Activated CD4-positive, alpha-beta memory T cell treated with anti-CD3 and anti-CD28 coated beads, Interleukin-2, amount 10 ng/mL, durations not matched to agents 7 days and 5 days (primary cell): Measurements from ENCODE around the gene ETV4. TPM values are rescaled to one million over a fixed set of nuclear protein-coding genes. Genes with fewer than 3 reads are reported as not detected.
A peak's percentile ranks its signal among the peaks of the same experiment; 100 is the strongest.

Experiments
- CTCF ChIA-PET: fragments of 350-600 bp; sonication (Branson Sonifier 250); formaldehyde crosslinking; loops from one replicate; lab custom pipeline; 2021; ENCODE audit warnings: antibody characterized with exemption, inconsistent platforms; lab: Charles Lee
- POLR2A ChIA-PET: fragments of 350-600 bp; sonication (Branson Sonifier 250); formaldehyde crosslinking; loops from one replicate; lab custom pipeline; 2021; ENCODE audit warnings: antibody characterized with exemption; lab: Charles Lee
- DNase-seq: peaks from one replicate; pipeline ENCODE4 v3.0.0-alpha.2; 2020
- H3K27ac Mint-ChIP-seq: one replicate; pipeline ENCODE4 v1.8.0; 2021; ENCODE audit warnings: mild to moderate bottlenecking, mixed read lengths
- H3K27me3 Mint-ChIP-seq: one replicate; pipeline ENCODE4 v1.8.0; 2021; ENCODE audit warnings: mixed read lengths
- H3K36me3 Mint-ChIP-seq: one replicate; pipeline ENCODE4 v1.8.0; 2021; ENCODE audit warnings: low read depth, mixed read lengths
- H3K4me1 Mint-ChIP-seq: one replicate; pipeline ENCODE4 v1.8.0; 2021; ENCODE audit warnings: mixed read lengths
- H3K4me3 Mint-ChIP-seq: one replicate; pipeline ENCODE4 v1.8.0; 2021; ENCODE audit warnings: mild to moderate bottlenecking, mixed read lengths
- H3K9me3 Mint-ChIP-seq: one replicate; pipeline ENCODE4 v1.8.0; 2021; ENCODE audit warnings: mixed read lengths
- total RNA-seq, 2 experiments: library from RNA; stranded (reverse); gene quantifications; one replicate each; pipeline ENCODE4 v1.2.3, GENCODE V29; 2021

Gene ETV4
- total RNA-seq, 2 experiments from 2014 or later: 3.6 to 4.0 TPM

DNA sequence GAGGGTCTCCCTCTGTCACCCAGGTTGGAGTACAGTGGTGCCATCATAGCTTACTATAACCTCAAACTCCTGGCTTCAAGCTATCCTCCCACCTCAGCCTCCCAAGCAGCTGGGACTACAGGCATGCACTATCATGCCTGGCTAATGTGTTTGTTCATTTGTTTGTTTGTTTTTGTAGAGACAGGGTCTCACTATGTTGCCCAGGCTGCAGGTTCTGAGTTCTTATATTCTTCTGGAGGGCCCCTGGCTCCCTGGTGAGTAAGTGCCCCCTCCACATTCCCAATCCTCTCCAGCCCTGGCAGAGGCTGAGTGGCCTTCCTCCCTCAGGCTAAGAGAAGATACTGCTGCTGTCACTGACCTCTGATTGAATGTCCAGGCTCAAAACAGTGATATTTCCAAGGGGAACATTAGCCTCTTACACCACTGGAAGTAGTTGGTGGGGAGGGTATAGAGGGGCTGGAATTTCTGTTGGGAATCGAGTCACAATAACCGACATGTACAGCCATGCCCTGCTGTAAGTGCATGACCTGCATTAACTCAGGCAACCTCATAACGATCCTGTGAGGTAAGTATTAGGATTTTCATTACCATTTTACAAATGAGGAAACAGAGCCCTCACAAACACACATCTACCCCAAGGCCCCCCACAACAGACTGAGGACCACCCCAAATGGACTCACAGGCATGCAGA, 2.7 kb upstream of the ETV4 start:
- H3K36me3 Mint-ChIP-seq: no peaks in the 10 kb centered on the region
- ChIA-PET CTCF (no interaction called here), POLR2A (no interaction called here)
- peaks cover 16% of the 10 kb centered on the region for H3K4me1 Mint-ChIP-seq
- H3K27ac Mint-ChIP-seq: no peak overlapping the region
- peaks cover 40% of the 10 kb centered on the region for H3K27me3 Mint-ChIP-seq
- no peak for DNase-seq
- H3K4me3 Mint-ChIP-seq: no peak overlapping the region
- no peaks in the 10 kb centered on the region for H3K9me3 Mint-ChIP-seq

- H3K4me1 Mint-ChIP-seq: peaks cover 16% of the 10 kb centered on the region
- DNase-seq: no peak
- H3K4me3 Mint-ChIP-seq: no peak overlapping the region
- no peaks in the 10 kb centered on the region for H3K9me3 Mint-ChIP-seq
- H3K27ac Mint-ChIP-seq: no peak overlapping the region
- ChIA-PET POLR2A (interaction anchor here (1.1 to 1.4 kb wide), 2 partner anchors 180 to 187 kb away, joined by 3 to 8 read pairs; no protein-coding TSS in a partner anchor), CTCF (interaction anchor here (0.8 to 1.9 kb wide), 3 partner anchors 33 to 126 kb away, joined by 3 to 7 read pairs (median 3); partner anchors contain the start of gene DHX8)
- peaks cover 43% of the 10 kb centered on the region for H3K27me3 Mint-ChIP-seq
- H3K36me3 Mint-ChIP-seq: no peaks in the 10 kb centered on the region
Observed at GRCh38 chr17:43547659-43548256, 1.6 kb upstream of the ETV4 start.

GRCh38 chr17:43547189-43547550, 1.0 kb upstream of the ETV4 start:
- Mint-ChIP-seq H3K27me3 (peaks cover 46% of the 10 kb centered on the region), H3K9me3 (no peaks in the 10 kb centered on the region), H3K36me3 (no peaks in the 10 kb centered on the region), H3K4me1 (peaks cover 16% of the 10 kb centered on the region), H3K4me3 (peak overlapping the region; percentile 75), H3K27ac (no peak overlapping the region)
- no peak for DNase-seq
- ChIA-PET CTCF (interaction anchor here (0.8 to 1.9 kb wide), 4 partner anchors 32 to 219 kb away, joined by 3 to 12 read pairs (median 5); partner anchors contain the start of gene DHX8), POLR2A (interaction anchor here (0.8 to 1.4 kb wide), 3 partner anchors 9 to 186 kb away, joined by 3 to 8 read pairs (median 3); no protein-coding TSS in a partner anchor)

GRCh38 chr17:43545383-43545632, 832 bp downstream of the ETV4 start:
- ChIA-PET POLR2A (interaction anchor here (0.7 kb wide), 1 partner anchor 177 kb away, joined by 3 read pairs; no protein-coding TSS in a partner anchor), CTCF (no interaction called here)
- DNase-seq: peak; percentile 39
- no peaks in the 10 kb centered on the region for H3K36me3 Mint-ChIP-seq
- H3K4me3 Mint-ChIP-seq: peak overlapping the region; percentile 75
- no peak overlapping the region for H3K27ac Mint-ChIP-seq
- peaks cover 43% of the 10 kb centered on the region for H3K27me3 Mint-ChIP-seq
- no peaks in the 10 kb centered on the region for H3K9me3 Mint-ChIP-seq
- peaks cover 16% of the 10 kb centered on the region for H3K4me1 Mint-ChIP-seq

DNA sequence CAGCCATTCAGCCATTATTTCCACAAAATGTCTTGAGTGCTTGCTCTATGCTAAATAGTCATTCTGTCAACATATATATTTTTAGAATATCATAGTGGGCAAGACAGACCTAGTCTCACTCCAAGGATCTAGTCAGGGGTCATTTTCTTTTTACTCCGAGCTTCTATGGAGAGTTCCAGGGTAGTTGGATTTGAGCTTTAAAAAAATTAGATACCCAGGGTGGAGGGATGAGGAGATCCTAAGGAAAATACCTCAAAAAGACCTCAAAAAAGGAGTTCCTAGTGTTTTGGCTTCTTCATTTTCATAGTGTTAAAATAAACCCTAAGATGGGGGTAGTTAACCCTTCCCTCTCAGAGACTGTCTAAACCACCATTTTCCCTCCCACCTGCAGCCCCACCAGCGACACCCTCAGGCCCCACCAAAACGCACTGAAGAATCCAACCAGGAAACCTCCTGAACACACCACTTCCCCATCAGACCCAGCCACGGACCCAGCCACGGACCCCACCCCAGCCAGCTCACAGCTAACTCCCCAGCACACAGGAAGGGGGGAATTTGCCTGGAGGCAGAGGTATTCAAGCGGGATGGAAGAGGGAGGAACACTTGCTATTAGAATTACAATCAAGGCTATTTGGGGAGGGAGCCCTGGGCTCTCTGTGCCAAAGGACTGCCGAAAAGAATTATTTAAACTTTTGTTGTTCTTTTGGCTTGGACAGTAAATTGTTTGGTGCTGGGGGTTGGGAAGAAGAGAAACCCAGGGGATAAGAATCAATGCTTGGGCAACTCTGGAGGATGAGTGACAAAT, 2.2 kb downstream of the ETV4 start:
- H3K36me3 Mint-ChIP-seq: no peaks in the 10 kb centered on the region
- CTCF ChIA-PET: interaction anchor here (0.7 kb wide), 1 partner anchor 161 kb away, joined by 4 read pairs; no protein-coding TSS in a partner anchor
- no peaks in the 10 kb centered on the region for H3K9me3 Mint-ChIP-seq
- DNase-seq: no peak
- peaks cover 16% of the 10 kb centered on the region for H3K4me1 Mint-ChIP-seq
- H3K27me3 Mint-ChIP-seq: peaks cover 35% of the 10 kb centered on the region
- H3K27ac Mint-ChIP-seq: no peak overlapping the region
- peak overlapping the region; percentile 22 for H3K4me3 Mint-ChIP-seq
- POLR2A ChIA-PET: interaction anchor here (1.4 kb wide), 1 partner anchor 13 kb away, joined by 3 read pairs; no protein-coding TSS in a partner anchor

DNA sequence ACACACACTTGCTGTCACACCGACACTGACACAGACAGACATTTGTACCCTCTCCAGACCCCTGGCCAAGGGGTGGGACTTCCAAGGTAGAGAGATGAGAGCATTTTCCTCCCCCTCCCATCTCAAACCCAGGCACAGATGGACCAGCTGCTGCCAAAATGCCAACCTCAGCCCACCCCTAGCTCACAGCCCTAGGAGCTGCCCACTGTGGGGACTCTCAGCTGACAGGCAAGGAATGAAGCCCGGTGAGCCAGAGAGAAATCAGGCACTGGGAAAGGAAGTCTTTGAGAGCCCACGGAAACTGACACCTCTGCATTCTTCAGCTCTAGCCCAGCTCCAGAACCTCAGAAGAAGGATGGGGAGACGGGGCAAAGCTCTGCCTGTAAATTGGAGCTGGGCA, 2.8 kb downstream of the ETV4 start:
- H3K27ac Mint-ChIP-seq: no peak overlapping the region
- H3K36me3 Mint-ChIP-seq: no peaks in the 10 kb centered on the region
- ChIA-PET POLR2A (interaction anchor here (1.4 kb wide), 1 partner anchor 13 kb away, joined by 3 read pairs; no protein-coding TSS in a partner anchor), CTCF (interaction anchor here (0.7 kb wide), 1 partner anchor 162 kb away, joined by 4 read pairs; no protein-coding TSS in a partner anchor)
- peaks cover 35% of the 10 kb centered on the region for H3K27me3 Mint-ChIP-seq
- H3K9me3 Mint-ChIP-seq: no peaks in the 10 kb centered on the region
- no peak for DNase-seq
- H3K4me3 Mint-ChIP-seq: no peak overlapping the region
- peaks cover 16% of the 10 kb centered on the region for H3K4me1 Mint-ChIP-seq

DNA sequence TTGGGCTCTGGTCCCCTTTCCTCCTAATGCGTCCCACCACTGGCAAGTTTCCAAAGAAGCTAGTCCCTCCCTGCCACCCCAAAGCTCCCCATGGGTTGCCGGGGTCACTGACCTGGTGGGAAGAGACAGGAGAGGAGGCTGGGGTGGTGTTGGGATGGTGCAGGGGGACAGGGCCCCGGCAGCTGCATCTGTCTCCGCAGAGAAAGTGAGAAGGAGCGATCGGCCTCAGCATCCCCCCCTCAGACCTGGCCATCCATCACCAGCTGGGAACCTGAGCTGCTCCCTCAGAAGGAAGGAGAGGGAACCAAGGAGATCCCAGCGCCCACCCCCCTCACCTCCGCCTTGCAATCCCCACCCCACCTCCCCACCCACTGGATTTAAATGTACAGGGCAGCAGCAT, 3.3 kb downstream of the ETV4 start:
- no peak overlapping the region for H3K4me3 Mint-ChIP-seq
- CTCF ChIA-PET: no interaction called here
- peaks cover 33% of the 10 kb centered on the region for H3K27me3 Mint-ChIP-seq
- no peaks in the 10 kb centered on the region for H3K36me3 Mint-ChIP-seq
- no peak for DNase-seq
- no peak overlapping the region for H3K27ac Mint-ChIP-seq
- H3K9me3 Mint-ChIP-seq: no peaks in the 10 kb centered on the region
- peaks cover 16% of the 10 kb centered on the region for H3K4me1 Mint-ChIP-seq
- POLR2A ChIA-PET: interaction anchor here (1.4 kb wide), 1 partner anchor 12 kb away, joined by 3 read pairs; no protein-coding TSS in a partner anchor

DNA sequence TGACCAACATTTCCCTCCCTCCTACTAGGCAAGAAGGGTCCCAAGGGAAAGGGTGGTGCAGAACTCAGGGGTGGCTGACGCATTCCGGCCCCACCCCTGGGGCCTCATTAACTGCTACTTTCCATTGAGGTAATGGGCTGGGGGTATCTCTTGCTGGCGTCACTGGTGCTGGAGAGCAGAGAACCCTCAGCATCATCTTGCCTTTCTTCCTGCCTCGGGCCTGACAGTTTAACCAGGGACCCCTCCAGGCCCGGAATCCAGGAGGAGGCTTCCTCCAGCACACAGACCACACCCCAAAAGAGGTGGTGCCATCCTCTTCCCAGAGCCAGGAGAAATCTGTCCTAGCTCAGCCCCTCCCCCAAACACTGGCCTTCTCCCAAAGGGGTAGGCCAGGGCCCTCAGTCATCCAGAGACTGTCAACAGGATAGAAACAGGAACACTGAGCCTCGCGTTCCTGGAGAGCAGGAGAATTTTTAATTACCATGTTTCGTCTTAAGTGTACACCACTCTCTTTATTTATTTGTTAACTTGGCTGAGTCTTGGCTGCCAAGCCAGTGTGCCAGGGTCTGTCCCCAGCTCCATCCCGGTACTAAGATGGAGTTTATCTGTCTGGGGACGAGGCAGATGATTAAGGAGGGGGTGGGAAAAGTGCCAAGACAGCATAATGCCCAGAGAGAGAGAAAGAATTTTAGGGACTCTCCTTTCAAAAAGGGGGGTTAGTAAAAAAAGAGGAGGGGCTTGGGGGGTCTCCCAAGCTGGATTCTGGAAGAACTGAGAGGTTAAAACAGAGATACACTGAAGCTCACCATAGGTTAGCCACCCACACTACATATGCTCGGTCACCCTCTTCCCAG, 5.1 kb downstream of the ETV4 start:
- Mint-ChIP-seq H3K36me3 (no peaks in the 10 kb centered on the region), H3K9me3 (no peaks in the 10 kb centered on the region), H3K4me1 (peaks cover 11% of the 10 kb centered on the region), H3K4me3 (no peak overlapping the region), H3K27ac (no peak overlapping the region), H3K27me3 (peaks cover 26% of the 10 kb centered on the region)
- no peak for DNase-seq
- ChIA-PET CTCF (no interaction called here), POLR2A (interaction anchor here (0.9 kb wide), 1 partner anchor 173 kb away, joined by 5 read pairs; no protein-coding TSS in a partner anchor)

- no peak for DNase-seq
- Mint-ChIP-seq H3K27ac (no peak overlapping the region), H3K27me3 (no peaks in the 10 kb centered on the region), H3K4me3 (no peak overlapping the region), H3K4me1 (peaks cover 7% of the 10 kb centered on the region), H3K36me3 (no peaks in the 10 kb centered on the region), H3K9me3 (no peaks in the 10 kb centered on the region)
- POLR2A ChIA-PET: interaction anchor here (1.0 to 1.5 kb wide), 2 partner anchors 10 to 18 kb away, joined by 3 to 4 read pairs; no protein-coding TSS in a partner anchor
- CTCF ChIA-PET: interaction anchor here (0.6 kb wide), 1 partner anchor 15 kb away, joined by 3 read pairs; no protein-coding TSS in a partner anchor
Observed at GRCh38 chr17:43536236-43536992, 9.7 kb downstream of the ETV4 start.

DNA sequence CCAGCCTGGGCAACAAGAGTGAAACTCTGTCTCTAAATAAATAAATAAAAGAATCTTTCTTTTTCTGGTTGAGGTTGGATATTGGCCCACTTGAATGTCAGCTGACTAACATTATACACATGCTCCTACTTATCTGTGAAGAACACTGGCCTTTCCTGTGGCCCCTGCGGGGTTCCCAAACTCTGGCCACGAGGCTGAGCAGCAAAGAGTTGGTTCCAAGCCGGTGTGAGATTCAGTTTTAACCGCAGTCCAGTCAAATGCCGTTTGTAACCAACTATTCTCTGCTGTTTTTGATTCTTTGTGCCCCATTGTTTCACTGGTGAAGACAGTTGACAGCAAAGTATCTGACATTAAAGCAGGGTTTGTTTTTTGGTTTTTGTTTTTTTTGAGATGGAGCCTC, 11.2 kb downstream of the ETV4 start:
- Mint-ChIP-seq H3K4me3 (no peak overlapping the region), H3K27ac (no peak overlapping the region), H3K36me3 (no peaks in the 10 kb centered on the region), H3K4me1 (peaks cover 7% of the 10 kb centered on the region), H3K9me3 (no peaks in the 10 kb centered on the region), H3K27me3 (no peaks in the 10 kb centered on the region)
- ChIA-PET CTCF (no interaction called here), POLR2A (no interaction called here)
- DNase-seq: no peak

DNA sequence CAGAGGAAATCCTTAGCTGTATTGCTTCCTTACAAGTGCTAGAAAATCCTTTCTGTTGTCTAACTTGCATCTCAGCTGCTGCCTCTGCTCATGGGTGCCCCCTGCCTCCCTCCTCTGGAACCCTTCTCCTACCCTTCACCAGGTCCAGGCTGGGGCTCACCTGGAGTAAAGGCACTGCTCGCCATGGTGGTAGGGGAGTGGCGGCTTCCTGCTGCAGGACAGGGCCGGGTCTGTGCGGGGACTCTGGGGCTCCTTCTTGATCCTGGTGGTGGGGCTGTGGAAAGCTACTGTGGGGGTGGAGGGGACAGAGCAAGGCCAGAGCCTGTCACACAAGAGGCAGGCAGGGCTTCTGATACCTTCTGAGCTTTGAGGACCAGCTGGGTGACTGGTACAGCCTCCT, 12.4 kb downstream of the ETV4 start:
- Mint-ChIP-seq H3K27ac (no peak overlapping the region), H3K9me3 (no peaks in the 10 kb centered on the region), H3K27me3 (no peaks in the 10 kb centered on the region), H3K4me1 (peaks cover 7% of the 10 kb centered on the region), H3K4me3 (no peak overlapping the region), H3K36me3 (no peaks in the 10 kb centered on the region)
- CTCF ChIA-PET: interaction anchor here (0.6 to 1.3 kb wide), 2 partner anchors 50 to 304 kb away, joined by 3 to 4 read pairs; partner anchors contain the start of gene DHX8
- DNase-seq: no peak
- POLR2A ChIA-PET: no interaction called here
